Measurements from ENCODE around the gene CABLES1.
"Not testable (repeated sequence)": the region's sequence is repeated elsewhere in the genome, so short reads cannot be mapped to it uniquely, and the experiment has no call there.

The CABLES1 gene, protein sequence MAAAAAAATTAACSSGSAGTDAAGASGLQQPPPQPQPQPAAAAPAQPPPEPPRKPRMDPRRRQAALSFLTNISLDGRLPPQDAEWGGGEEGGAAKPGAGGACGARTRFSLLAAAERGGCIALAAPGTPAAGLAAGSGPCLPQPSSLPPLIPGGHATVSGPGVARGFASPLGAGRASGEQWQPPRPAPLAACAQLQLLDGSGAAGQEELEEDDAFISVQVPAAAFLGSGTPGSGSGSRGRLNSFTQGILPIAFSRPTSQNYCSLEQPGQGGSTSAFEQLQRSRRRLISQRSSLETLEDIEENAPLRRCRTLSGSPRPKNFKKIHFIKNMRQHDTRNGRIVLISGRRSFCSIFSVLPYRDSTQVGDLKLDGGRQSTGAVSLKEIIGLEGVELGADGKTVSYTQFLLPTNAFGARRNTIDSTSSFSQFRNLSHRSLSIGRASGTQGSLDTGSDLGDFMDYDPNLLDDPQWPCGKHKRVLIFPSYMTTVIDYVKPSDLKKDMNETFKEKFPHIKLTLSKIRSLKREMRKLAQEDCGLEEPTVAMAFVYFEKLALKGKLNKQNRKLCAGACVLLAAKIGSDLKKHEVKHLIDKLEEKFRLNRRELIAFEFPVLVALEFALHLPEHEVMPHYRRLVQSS

DNA sequence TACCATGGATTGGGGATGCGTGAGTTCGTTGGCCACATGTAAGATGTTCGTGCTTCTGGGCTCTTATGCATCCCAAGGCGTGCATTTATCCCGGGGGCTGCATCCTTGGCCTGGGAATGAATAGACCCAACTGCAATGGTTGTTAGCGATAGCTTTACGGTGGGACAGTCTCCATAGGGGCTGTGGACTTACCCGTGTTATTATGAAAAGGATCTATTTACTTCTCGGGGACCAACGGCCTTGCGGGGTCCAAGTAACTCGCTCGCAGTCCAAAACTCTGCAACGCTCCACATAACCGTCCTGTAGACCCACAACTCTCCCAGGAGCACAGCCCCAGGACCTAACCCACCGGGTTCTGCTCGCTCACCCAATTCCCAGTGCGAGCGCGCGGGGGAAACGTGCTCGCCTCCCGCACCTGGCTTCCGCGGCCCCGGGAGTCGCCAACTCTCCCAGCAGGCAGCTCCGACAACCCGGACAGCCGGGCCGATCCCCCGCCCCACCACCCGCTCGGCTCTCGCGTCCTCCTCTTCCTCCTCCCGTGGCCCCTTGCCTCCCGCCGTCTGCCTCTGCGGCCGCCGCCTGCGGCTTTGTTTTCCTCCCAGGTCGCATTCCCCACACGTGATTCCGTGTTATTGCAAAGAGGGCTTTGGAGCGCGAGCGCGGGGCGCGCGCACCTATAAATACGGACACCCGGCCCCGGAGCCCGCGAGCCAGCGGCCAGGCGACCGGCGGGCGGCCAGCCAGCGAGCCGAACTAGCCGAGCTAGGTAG lies at the start of gene CABLES1:
Gene CABLES1 (plus strand): TSS at position 706 of the 770 bp plus-strand sequence. CDS start 278 bp downstream, outside the sequence.
- peak in 1 of 3 donors; percentile 8 for DNase-seq (ENCODE audit: low read depth in 3 of 3, low spot score in 1 of 3)

DNA sequence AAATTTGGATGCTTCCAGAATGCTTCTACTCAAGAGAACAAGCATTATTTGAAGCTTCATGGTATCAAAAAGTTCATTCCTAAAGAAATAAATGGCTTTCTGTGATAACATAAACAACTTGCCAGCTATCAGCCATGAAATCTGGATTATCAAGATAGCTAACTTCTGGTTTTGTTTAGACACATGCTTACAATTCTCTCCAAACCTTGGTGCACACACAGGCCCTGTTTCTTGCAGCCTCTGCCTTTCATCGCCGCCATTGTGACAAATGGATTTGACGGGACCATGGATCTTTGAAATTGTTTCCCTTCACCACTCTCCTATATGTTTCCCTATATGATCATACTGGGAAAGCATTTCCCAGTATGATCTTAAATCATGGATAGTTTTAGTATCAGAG lies 47.9 kb upstream of the CABLES1 start:
- DNase-seq (ENCODE audit: low read depth in 3 of 3, low spot score in 1 of 3), result no peak

DNA sequence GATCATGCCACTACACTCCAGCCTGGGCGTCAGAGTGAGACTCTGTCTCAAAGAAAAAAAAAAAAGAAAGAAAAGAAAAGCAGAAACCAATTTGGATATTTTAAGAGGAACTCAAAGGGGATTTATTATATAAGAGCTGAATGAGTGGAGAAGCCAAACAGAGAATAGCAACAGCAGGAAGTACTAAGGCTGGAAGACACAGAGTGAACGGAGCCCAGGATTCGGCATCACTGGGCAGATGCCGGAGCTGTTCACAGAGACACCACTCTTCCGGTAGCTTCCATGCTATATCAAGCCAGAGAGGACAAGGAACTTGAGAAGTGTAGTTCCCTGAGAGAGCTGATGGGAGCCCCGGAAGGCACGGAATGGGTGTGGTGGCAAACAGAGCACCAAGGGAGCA lies 47.0 kb upstream of the CABLES1 start:
- no peak for DNase-seq (ENCODE audit: low read depth in 3 of 3, low spot score in 1 of 3)

DNA sequence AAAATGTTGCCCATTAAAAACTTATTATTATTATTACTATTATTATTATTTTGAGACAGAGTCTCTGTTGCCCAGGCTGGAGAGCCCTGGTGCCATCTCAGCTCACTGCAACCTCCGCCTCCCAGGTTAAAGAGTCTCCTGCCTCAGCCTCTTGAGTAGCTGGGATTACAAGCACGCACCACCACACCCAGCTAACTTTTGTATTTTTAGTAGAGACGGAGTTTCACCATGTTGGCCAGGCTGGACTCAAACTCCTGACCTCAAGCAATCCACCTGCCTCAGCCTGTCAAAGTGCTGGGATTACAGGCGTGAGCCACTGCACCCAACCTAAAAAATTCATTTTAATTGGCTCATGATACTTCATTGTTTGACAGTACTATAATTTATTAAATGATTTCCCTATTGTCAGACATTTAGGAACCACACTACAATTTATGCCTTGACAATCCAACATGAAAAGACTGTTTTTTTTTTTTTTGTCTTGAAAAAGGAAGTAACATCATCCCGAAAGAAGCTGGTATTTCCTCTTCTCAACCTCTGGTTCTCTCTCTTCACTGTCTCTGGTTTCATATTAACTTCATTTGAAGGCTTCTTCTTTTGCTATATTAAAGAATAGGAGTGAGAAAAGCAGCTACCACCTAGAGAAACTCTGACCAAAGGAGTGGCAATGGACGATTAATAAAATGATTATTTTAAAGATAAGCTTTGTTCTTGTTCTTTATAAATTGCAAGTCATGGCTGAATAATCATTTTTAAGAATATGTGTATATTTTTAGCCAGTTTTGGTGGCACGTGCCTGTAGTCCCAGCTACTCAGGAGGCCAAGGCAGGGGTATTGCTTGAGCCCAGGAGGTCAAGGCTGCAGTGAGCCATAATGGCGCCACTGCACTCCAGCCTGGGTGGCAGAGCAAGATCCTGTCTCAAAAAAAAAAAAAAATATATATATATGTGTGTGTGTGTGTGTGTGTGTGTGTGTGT lies 44.0 kb upstream of the CABLES1 start:
- DNase-seq (ENCODE audit: low read depth in 3 of 3, low spot score in 1 of 3), result not testable (repeated sequence)

DNA sequence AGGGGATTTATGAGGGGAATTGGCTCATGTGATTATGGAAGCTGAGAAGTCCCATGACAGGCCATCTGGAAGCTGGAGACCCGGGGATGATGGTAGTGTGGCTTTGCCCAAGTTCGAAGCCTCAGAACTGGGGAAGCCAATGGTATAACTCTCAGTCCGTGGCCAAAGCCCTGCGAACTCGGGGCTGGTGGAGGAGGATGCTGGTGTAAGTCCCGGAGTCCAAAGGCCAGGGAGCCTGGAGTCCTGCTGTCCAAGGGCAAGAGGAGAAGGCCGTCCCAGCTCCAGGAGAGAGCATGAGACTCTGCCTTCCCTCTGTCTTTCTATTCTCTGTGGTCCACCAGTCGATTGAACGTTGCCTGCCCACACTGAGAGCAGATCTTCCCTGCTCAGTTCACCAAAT lies 43.2 kb upstream of the CABLES1 start:
- DNase-seq (ENCODE audit: low read depth in 3 of 3, low spot score in 1 of 3), result no peak

DNA sequence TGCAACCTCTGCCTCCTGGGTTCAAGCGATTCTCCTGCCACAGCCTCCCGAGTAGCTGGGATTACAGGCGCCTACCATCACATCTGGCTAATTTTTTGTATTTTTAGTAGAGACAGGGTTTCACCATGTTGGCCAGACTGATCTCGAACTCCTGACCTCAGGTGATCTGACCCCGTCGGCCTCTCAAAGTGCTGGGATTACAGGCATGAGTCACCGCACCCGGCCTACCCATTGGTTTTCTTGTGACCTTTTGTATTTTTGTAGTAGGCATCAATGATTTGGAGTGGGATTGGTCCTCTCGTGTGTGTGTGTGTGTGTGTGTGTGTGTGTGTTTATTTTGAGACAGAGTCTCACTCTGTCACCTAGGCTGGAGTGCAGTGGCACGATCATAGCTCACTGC lies 42.2 kb upstream of the CABLES1 start:
- DNase-seq (ENCODE audit: low read depth in 3 of 3, low spot score in 1 of 3), result not testable (repeated sequence)

DNA sequence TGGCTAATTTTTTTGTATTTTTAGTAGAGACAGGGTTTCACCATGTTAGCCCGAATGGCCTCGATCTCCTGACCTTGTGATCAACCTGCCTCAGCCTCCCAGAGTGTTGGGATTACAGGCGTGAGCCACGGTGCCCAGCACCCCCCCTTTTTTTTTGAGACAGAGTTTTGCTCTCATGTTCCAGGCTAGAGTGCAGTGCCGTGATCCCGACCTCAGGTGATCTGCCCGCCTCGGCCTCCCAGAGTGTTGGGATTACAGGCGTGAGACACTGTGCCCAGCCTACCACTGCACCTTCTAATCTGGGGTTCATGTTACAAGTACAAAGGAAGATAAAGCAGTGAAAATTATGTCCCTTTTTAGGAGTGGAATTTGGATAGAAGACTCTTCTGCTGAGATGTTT lies 41.5 kb upstream of the CABLES1 start:
- no peak for DNase-seq (ENCODE audit: low read depth in 3 of 3, low spot score in 1 of 3)

DNA sequence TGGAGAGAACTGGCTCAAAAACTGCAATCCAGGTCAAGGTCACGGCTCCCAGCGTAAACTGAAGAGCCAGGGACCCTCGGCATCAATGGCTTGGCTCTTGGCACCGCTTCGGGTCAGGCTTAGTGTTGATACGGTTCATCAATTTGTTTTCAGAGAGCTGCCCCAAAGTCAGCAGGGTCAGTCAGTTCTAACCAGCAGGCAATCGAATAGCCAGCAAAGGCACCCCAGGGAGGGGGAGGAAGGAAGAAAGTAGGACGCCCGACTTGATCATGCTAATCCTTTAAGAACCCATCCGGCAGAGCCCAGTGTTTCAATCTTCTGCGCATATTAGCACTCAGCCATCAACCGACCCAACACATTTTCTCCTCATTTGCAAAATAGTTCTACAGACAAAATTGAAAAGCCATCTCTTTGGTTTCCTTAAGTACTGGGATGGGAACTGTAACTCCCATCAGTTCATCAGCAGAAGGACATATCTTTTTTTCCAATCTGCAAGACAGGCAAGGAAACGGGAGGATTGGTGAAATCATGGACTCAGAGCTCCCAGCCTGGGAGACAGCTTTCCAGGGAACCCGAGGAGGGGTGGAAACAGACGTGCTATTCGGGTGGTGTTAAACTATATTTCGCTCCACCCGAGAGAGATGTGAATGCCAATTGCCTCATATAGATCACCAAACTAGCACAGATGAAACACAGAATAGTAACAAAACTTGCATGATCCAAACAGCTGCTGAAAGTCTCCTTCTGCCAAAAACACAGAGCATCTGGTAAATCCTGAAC lies 40.7 kb upstream of the CABLES1 start:
- no peak for DNase-seq (ENCODE audit: low read depth in 3 of 3, low spot score in 1 of 3)

DNA sequence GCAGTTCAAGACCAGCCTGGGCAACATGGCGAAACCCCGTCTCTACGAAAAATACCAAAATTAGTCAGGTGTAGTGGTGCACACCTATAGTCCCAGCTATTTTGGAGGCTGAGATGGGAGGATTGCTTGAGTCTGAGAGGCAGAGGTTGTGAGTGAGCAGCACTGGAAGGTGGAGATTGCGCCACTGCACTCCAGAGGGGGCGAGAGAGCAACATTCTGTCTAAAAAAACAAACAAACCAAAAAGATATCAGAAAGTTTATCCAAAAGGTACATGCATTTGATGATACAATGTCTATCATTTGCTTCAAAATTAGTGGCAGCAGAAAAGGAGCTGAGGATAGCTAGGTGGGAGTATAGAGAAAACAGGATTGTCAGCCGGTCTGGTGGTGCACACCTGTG lies 39.8 kb upstream of the CABLES1 start:
- DNase-seq (ENCODE audit: low read depth in 3 of 3, low spot score in 1 of 3), result no peak

DNA sequence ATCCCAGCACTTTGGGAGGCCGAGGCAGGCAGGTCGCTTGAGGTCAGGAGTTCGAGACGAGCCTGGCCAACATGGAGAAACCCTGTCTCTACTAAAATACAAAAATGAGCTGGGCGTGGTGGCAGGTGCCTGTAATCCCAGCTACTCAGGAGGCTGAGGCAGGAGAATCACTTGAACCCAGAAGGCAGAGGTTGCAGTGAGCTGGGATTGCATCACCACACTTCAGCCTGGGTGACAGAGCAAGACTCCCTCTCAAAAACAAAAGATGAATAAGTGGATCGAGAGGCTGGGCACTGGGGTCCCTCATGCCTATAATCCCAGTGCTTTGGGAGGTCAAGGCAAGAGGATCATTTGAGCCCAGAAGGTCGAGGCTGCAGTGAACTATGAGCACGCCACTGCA lies 38.3 kb upstream of the CABLES1 start:
- DNase-seq (ENCODE audit: low read depth in 3 of 3, low spot score in 1 of 3), result not testable (repeated sequence)

DNA sequence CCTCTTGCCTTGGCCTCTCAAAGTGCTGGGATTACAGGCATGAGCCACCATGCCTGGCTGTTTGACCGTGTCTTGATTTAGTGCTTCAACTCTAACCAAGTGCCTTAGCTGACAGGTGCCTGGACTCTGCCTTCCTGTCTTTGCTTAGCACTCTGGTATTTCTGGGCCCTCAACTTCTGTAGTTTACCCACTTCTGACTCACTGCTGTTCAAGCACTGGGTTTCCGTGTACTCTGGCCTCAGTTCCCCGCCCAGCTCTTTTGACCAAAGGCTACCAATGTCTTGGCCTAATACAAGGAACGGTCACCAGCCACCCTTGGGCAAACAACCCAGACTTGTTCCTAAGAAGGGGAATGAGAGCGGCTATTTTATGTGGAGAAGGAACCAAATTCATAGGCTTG lies 35.7 kb upstream of the CABLES1 start:
- no peak for DNase-seq (ENCODE audit: low read depth in 3 of 3, low spot score in 1 of 3)

DNA sequence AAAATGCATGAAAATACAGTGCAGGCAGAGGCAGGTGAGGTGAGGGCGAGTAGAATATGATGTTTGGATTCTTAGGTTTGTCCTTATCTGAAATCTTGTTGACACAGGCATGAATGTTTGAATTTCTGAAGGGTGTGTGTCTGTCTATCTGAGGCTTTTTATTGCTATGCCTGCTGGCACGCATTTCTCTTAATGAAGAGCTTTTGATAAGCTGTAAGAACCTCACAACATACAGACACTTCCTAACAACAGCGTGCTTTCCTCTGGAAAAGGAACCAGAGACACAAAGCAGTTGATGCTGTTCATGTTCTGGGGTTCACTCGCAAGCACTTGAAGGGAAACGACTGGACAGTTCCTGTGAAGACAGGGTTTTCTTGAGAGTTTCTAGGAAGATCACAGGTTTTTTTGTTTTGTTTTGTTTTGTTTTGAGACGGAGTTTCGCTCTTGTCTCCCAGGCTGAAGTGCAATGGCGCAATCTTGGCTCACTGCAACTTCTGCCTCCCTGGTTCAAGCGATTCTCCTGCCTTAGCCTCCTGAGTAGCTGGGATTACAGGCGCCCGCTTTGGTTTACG lies 33.3 kb upstream of the CABLES1 start:
- DNase-seq (ENCODE audit: low read depth in 3 of 3, low spot score in 1 of 3), result no peak

DNA sequence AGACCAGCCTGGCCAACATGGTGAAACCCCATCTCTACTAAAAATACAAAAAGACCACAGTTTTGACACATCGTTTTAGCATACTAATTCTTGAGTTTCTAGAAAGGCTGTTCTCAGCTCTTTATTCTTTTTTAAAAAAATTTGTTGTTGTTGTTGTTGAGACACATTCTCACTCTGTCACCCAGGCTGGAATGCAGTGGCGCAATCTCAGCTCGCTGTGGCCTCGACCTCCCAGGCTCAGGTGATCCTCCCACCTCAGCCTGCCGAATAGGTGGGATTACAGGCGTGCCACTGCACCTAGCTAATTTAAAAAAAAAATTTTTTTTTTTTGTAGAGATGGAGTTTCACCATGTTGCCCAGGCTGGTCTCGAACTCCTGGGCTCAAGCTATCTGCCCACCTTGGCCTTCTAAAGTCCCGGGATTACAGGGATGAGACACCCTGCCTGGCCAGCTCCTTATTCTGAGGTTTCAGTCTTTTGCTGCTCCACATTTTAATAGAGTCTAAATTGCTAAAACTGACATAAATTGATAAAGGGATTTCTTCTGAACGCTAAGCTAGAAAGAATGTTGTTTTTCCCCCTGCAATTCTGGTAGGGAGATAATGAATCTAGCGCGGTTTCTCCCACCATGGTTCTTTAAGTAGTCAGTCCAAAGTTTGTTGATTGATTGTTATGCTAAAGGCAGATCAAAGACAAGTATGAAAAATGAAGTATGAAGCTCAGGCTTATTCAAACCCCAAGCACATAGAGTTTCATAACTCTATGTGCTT lies 32.6 kb upstream of the CABLES1 start:
- no peak for DNase-seq (ENCODE audit: low read depth in 3 of 3, low spot score in 1 of 3)

DNA sequence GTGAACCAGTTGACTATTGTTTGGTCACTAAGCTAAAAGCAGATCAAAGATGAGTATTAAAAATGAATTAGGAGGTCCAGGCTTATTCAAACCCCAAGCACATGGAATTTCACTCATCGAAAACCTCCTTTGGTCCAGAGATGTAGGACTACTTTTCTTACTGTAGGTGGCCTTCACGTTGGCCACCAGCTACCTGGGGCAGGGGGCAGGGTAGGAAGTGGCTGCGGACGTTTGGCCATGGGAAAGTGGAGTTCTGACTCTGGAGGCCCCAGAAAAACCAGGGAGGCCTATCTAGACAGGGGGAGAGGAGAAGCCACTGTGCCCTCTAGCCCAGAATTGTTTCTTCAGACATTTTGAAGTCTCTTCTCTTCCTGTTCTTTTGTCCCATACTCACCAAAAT lies 31.8 kb upstream of the CABLES1 start:
- no peak for DNase-seq (ENCODE audit: low read depth in 3 of 3, low spot score in 1 of 3)

DNA sequence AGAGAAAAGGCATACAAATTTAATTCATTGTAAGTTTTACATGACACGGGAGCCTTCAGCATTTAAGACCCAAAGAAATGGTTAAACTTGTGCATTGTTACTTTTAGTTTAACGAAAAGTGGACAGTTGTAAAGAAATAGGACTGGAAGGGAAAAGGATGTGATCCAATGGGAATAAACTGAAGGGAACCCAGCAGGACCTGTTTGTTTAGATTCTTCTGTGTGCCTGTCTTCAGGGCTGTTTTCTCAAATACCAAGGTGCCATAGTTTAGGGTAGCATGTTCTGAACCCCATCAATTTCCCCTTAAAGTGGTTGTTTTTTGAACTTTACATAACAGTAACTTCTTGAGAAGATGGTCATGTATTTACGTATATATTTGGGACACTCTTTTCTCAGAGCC lies 30.3 kb upstream of the CABLES1 start:
- no peak for DNase-seq (ENCODE audit: low read depth in 3 of 3, low spot score in 1 of 3)

DNA sequence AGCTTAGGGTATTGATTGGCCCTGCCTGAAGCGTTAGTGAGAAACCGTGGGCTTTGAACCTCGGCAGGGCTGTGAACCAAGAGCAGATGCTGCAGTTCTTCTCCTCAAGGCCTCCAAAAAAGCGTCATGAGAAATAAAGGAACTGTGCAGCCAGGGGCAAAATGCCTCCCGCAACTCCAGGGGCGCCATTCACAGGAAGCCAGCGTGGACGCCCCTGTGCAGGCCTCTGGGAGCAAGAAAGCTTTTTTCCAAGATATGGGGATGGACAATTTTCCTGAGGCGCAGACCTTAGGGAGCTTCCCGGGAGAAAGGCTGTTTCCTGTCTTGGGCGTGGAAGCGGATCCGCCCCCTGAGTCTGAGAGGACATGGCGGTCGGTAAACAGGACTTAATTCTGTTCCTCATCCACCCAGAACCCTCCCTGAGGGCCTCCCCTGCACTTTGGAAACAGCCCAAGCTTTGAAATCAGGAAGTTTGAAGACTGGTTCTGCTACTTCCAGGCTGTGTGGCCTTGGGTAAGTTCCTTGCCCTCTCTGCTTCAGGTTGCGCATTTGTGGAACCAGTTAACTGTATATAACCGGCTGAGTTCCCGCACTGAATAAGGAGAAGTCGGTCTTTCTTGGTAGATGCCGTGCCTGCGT lies 29.6 kb upstream of the CABLES1 start:
- no peak for DNase-seq (ENCODE audit: low read depth in 3 of 3, low spot score in 1 of 3)

DNA sequence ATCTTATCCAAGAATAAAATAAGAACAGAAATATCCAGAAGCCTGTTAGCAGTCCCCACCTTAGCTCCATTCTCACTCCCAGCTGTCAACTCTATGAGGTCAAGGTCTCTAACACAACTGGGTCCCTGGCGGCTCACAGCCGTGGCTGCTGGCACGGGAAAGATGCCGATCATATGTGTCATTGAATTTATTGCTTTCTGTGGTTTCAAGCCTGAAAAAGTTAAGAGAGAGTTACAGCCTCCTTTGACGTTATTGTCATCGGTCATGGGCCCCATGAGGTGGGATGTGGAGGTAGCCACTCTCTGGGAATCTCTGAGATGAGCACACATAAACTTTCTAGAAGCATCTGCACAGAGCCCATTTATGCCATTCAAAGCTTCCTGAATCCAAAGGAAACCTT lies 28.7 kb upstream of the CABLES1 start:
- no peak for DNase-seq (ENCODE audit: low read depth in 3 of 3, low spot score in 1 of 3)

DNA sequence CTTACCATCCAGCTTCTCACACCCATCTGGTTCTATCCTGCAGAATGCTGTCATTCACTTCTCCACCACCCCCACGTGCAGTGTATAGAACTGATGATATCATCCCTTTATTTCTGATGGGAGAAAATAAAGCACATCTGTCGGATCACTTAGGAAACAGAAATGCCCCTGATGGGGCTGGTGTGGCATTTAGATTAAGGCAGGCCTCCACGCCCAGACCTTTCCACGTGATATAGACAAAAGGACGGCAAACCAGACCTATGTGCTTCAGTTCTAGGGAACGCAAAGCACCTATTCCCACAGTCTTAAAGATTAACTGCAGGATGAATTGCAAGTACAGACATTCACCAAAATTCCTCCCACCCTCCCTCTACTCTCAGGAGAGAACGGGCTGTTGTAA lies 27.6 kb upstream of the CABLES1 start:
- DNase-seq (ENCODE audit: low read depth in 3 of 3, low spot score in 1 of 3), result no peak
